ENCODE measurements around the gene CYP8B1. TPM values are rescaled to one million over a fixed set of nuclear protein-coding genes. Genes with fewer than 3 reads are reported as not detected.

CYP8B1 gene
- total RNA-seq, 4 donors from 2014 or later, result not detected

DNA sequence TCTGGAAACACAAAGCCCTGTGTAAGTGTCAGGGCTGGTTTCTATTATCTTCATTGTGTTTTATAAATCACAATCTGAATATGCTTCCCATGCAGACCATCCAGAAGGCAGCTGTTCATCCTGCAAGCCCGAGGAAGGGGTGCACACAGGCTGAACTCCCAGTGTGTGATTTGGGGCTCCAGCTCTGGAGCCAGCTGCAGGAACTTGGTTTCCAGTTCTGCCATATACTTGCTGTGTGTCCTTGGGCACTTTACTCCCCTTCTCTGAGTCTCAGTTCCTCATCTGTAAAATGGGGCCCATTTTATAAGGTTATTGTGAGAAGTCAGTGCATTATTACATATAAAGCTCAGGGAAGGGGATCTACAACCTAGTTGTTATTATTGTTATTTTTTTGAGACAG is 22.6 kb downstream of the CYP8B1 start:
- TF ChIP-seq, protein P1, sequence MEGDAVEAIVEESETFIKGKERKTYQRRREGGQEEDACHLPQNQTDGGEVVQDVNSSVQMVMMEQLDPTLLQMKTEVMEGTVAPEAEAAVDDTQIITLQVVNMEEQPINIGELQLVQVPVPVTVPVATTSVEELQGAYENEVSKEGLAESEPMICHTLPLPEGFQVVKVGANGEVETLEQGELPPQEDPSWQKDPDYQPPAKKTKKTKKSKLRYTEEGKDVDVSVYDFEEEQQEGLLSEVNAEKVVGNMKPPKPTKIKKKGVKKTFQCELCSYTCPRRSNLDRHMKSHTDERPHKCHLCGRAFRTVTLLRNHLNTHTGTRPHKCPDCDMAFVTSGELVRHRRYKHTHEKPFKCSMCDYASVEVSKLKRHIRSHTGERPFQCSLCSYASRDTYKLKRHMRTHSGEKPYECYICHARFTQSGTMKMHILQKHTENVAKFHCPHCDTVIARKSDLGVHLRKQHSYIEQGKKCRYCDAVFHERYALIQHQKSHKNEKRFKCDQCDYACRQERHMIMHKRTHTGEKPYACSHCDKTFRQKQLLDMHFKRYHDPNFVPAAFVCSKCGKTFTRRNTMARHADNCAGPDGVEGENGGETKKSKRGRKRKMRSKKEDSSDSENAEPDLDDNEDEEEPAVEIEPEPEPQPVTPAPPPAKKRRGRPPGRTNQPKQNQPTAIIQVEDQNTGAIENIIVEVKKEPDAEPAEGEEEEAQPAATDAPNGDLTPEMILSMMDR (IDR thresholded peaks at IDR 0.05), result no peak
- TF ChIP-seq POLR2A (IDR thresholded peaks at IDR 0.05), result no peak
- no peak for TF ChIP-seq EP300 (IDR thresholded peaks at IDR 0.05)
- peaks cover 0 to 43% (median 10%) of the 10 kb centered on the region in 4 donors for H3K4me1 ChIP-seq
- peak overlapping the region in 3 of 4 donors; percentile 2 to 78 (median 73) for H3K27ac ChIP-seq
- H3K27me3 ChIP-seq, result no peaks in the 10 kb centered on the region
- peaks cover 0 to 3% (median 0%) of the 10 kb centered on the region in 4 donors for H3K9me3 ChIP-seq
- WGBS, 2 donors, result 63 to 71% methylated on average over 1 of the region's 1 CpG
- no peak overlapping the region for H3K4me3 ChIP-seq
- no peak for DNase-seq (ENCODE audit: low spot score in 2 of 2)
- H3K36me3 ChIP-seq, result no peaks in the 10 kb centered on the region

DNA sequence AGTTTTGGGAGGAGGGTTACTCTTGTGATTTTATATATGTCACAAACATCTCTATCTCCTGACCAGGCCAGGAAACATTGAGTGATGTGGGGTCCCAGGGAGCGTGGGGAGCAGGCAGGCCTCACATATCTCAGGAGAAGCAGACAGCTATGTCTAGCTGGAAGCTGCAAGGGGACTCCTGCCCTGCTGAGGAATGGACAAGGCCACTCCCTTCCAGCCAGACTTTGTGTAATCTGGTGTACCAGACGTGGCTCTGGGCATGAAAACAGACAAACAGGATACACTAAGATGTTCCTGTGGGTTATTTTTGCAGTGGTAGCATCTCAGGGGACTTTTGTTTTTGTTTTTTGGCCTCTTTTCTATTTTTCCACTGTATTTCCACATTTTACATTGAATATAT is 23.2 kb downstream of the CYP8B1 start:
- Histone ChIP-seq H3K27ac (peak overlapping the region in 3 of 4 donors; percentile 2 to 78 (median 73)), H3K27me3 (no peaks in the 10 kb centered on the region), H3K9me3 (no peaks in the 10 kb centered on the region), H3K4me1 (peaks cover 0 to 47% (median 13%) of the 10 kb centered on the region in 4 donors), H3K36me3 (no peaks in the 10 kb centered on the region), H3K4me3 (no peak overlapping the region)
- DNase-seq (ENCODE audit: low spot score in 2 of 2), result peak in 1 of 2 donors; percentile 45
- TF ChIP-seq POLR2A (IDR thresholded peaks at IDR 0.05), result no peak
- TF ChIP-seq EP300 (IDR thresholded peaks at IDR 0.05), result peak in 1 of 2 donors; percentile 73
- WGBS, 2 donors, result 18 to 25% methylated on average over 2 of the region's 2 CpGs

DNA sequence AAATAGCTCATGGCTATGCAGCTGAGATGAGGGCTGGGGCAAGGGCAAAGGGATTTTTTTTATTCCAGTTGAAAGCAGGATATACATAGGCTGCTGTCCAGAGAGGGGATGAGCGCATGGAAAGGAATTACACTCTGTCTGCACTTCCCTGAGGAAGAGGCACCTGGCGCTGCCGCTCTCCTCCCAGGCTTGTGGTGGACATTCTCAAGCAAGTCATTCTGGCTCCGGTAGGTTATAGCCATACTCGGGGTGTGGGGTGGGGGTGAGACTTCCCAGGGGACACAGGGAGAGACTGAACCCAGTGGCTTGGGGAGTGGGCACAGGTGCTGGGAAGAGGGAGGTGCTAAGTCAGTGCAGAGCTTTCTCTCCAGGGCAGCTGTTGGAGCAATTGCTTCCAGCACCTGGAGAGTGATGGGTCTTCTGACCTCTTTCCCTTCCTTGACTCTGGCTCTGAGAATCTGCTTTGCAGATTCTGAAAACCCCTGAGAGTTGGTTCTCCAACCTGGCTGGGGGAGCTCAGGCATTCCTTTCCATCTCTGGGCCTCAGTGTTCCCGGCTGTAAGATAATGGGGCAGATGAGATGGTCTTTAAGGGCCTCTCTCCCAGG is 24.3 kb downstream of the CYP8B1 start:
- H3K4me3 ChIP-seq, result no peak overlapping the region
- H3K27ac ChIP-seq, result peak overlapping the region in 2 of 4 donors; percentile 73 to 78
- TF ChIP-seq, protein P1 (IDR thresholded peaks at IDR 0.05), result no peak
- TF ChIP-seq POLR2A (IDR thresholded peaks at IDR 0.05) (no peak), EP300 (IDR thresholded peaks at IDR 0.05) (no peak)
- peaks cover 0 to 58% (median 24%) of the 10 kb centered on the region in 4 donors for H3K4me1 ChIP-seq
- H3K27me3 ChIP-seq, result no peaks in the 10 kb centered on the region
- H3K36me3 ChIP-seq, result no peaks in the 10 kb centered on the region
- no peaks in the 10 kb centered on the region for H3K9me3 ChIP-seq
- no peak for DNase-seq (ENCODE audit: low spot score in 2 of 2)
- 59 to 77% methylated on average over 6 of the region's 6 CpGs for WGBS, 2 donors

DNA sequence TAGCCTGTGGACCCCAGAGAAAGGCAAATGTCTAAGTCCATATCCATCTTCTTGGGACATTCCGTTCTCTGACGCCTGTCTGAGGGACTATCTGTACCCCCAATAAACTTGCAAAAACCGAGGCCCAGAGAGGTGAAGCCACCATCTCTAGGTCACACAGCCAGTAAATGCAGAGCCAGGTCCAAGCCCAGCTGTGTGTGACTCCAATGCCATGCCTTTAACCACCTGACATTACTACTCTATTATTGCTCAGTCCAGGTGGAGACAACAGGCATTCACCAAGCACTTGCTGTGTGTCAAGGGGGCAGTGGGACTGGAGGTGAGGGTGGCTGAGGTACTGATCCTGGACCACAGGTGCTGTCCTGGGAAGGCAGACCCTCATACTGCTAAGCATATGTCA is 25.4 kb downstream of the CYP8B1 start:
- Histone ChIP-seq H3K36me3 (no peaks in the 10 kb centered on the region), H3K4me3 (no peak overlapping the region), H3K9me3 (no peaks in the 10 kb centered on the region), H3K27ac (peak overlapping the region in 2 of 4 donors; percentile 73 to 78), H3K27me3 (no peaks in the 10 kb centered on the region), H3K4me1 (peaks cover 0 to 67% (median 29%) of the 10 kb centered on the region in 4 donors)
- 94 to 96% methylated on average over 3 of the region's 3 CpGs for WGBS, 2 donors
- TF ChIP-seq EP300 (IDR thresholded peaks at IDR 0.05) (no peak), POLR2A (IDR thresholded peaks at IDR 0.05) (no peak)
- TF ChIP-seq, protein P1 (IDR thresholded peaks at IDR 0.05), result no peak
- no peak for DNase-seq (ENCODE audit: low spot score in 2 of 2)

DNA sequence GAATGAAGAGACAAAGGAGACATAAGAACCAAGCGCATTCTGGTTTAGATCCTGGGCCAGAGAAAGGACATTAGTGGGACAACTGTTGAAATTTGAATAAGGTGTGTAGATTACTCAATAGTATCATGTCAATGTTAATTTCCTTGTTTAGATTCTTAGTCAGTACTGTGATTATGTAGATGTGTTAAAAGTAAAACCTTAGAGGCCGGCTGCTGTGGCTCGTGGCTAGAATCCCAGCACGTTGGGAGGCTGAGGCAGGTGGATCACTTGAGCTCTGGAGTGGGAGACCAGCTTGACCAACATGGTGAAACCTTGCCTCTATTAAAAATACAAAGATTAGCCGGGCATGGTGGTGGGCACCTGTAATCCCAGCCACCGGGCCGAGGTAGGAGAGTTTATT is 26.7 kb downstream of the CYP8B1 start:
- no peaks in the 10 kb centered on the region for H3K36me3 ChIP-seq
- 90 to 94% methylated on average over 7 of the region's 7 CpGs for WGBS, 2 donors
- peaks cover 0 to 76% (median 34%) of the 10 kb centered on the region in 4 donors for H3K4me1 ChIP-seq
- TF ChIP-seq EP300 (IDR thresholded peaks at IDR 0.05), result no peak
- TF ChIP-seq, protein P1 (IDR thresholded peaks at IDR 0.05), result no peak
- no peak for TF ChIP-seq POLR2A (IDR thresholded peaks at IDR 0.05)
- DNase-seq (ENCODE audit: low spot score in 2 of 2), result no peak
- no peaks in the 10 kb centered on the region for H3K9me3 ChIP-seq
- H3K27ac ChIP-seq, result peak overlapping the region in 2 of 4 donors; percentile 61 to 84
- H3K27me3 ChIP-seq, result no peaks in the 10 kb centered on the region
- H3K4me3 ChIP-seq, result no peak overlapping the region

All from tibial nerve (tissue), 4 donors.